ENCODE data around the gene CEP170B.
"Not testable (repeated sequence)": the region's sequence is repeated elsewhere in the genome, so short reads cannot be mapped to it uniquely, and the experiment has no call there.

- TF ChIP-seq CTCF (IDR thresholded peaks at IDR 0.05; ENCODE audit: insufficient read depth, low read depth, low read length); EZH2 (IDR thresholded peaks at IDR 0.05; ENCODE audit: insufficient read depth, low read length): not testable (repeated sequence)
These were observed 54.3 kb downstream of the CEP170B start for GRCh38 chr14:104919152-104919992.

Data from astrocyte (in vitro differentiated cells and primary cell).